Esophagus squamous epithelium (tissue), 5 donors: ENCODE results near the gene PKD1. TPM values are rescaled to one million over a fixed set of nuclear protein-coding genes. Genes with fewer than 3 reads are reported as not detected.

Source experiments
- DNase-seq: peaks from one replicate; lab custom pipeline; 2025; lab: John Stamatoyannopoulos, UW
- H3K27ac ChIP-seq, 4 donors: fragments of 200-600 bp; sonication (generic); one replicate each; pipeline ENCODE4 v1.5.1; 2016 to 2019; ENCODE audit warnings: mild to moderate bottlenecking in 1 of 4
- H3K27me3 ChIP-seq, 4 donors: fragments of 200-600 bp; sonication (generic); 1 replicate in 3 of 4; 2 replicates in 1 of 4; pipeline versions ENCODE4 v1.5.1 to v1.6.0; 2017 to 2021; ENCODE audit warnings: antibody characterized with exemption in 1 of 4
- H3K36me3 ChIP-seq, 3 donors: fragments of 200-600 bp; sonication (generic); one replicate each; pipeline ENCODE4 v1.5.1; 2016 to 2019
- H3K4me1 ChIP-seq, 3 donors: fragments of 200-600 bp; sonication (generic); one replicate each; pipeline ENCODE4 v1.5.1; 2017 to 2019
- H3K4me3 ChIP-seq, 4 donors: fragments of 200-600 bp; sonication (generic); 1 replicate in 3 of 4; 2 replicates in 1 of 4; pipeline ENCODE4 v1.5.1; 2016 to 2019; ENCODE audit warnings: mild to moderate bottlenecking in 2 of 4, moderate library complexity in 1 of 4
- H3K9me3 ChIP-seq, 3 donors: fragments of 200-600 bp; sonication (generic); one replicate each; pipeline ENCODE4 v1.5.1; 2016 to 2019
- CTCF ChIP-seq, 6 experiments: fragments of 450-650 bp in 4 of 6; fragments of 200-600 bp in 2 of 6; sonication (generic) in 2 of 6; IDR thresholded peaks; one replicate each; pipeline ENCODE4 v1.5.1; 2016 to 2019; ENCODE audit warnings: antibody characterized with exemption in 6 of 6, mild to moderate bottlenecking in 4 of 6, moderate library complexity in 4 of 6
- POLR2A ChIP-seq, 4 donors: fragments of 450-650 bp; IDR thresholded peaks; one replicate each; pipeline ENCODE4 v1.6.1; 2017; ENCODE audit warnings: antibody characterized with exemption in 4 of 4, mild to moderate bottlenecking in 4 of 4, moderate library complexity in 3 of 4
- WGBS, 2 donors: methylation state at CpG; one replicate each; pipeline ENCODE4 v1.1.5; 2018; 5-methylcytosine and 5-hydroxymethylcytosine counted together
- intact Hi-C: fragments of 100-400 bp; cut with DNase I; formaldehyde crosslinking; loops from one replicate; pipeline ENCODE4 v1.15.0; 2022
- total RNA-seq, 4 donors: library from RNA; depleted of rRNA; stranded (reverse); fragments of >200 nt; gene quantifications; one replicate each; pipeline ENCODE4 v1.1.0, GENCODE V29; 2016
- donor health status: DM: yes; HTN: yes; CAD: no.

Gene PKD1
- total RNA-seq, 4 donors from 2014 or later: 34.1 to 123 (median 64.1) TPM

- Histone ChIP-seq H3K27me3 (no peaks in the 10 kb centered on the region), H3K9me3 (no peaks in the 10 kb centered on the region), H3K36me3 (peaks cover 26 to 92% (median 30%) of the 10 kb centered on the region in 3 donors), H3K4me3 (no peak overlapping the region), H3K27ac (no peak overlapping the region), H3K4me1 (peaks cover 0 to under 1% (median 0%) of the 10 kb centered on the region in 3 donors)
- no peak for DNase-seq
- 87 to 90% methylated on average over 4 to 16 of the region's 29 CpGs for WGBS, 2 donors
- TF ChIP-seq CTCF (IDR thresholded peaks at IDR 0.05) (no peak), POLR2A (IDR thresholded peaks at IDR 0.05) (no peak)
- intact Hi-C loops: no loop called here
Measured at GRCh38 chr16:2054543-2055245, 81.0 kb downstream of the PKD1 start.

GRCh38 chr16:2053897-2054296 lies 81.8 kb downstream of the PKD1 start:
- Histone ChIP-seq H3K4me3 (no peak overlapping the region), H3K27me3 (no peaks in the 10 kb centered on the region), H3K4me1 (peaks cover 2 to 9% (median 3%) of the 10 kb centered on the region in 3 donors), H3K27ac (no peak overlapping the region), H3K36me3 (peaks cover 26 to 86% (median 30%) of the 10 kb centered on the region in 3 donors), H3K9me3 (no peaks in the 10 kb centered on the region)
- intact Hi-C loops: no loop called here
- 97 to 100% methylated on average over 1 to 5 of the region's 17 CpGs for WGBS, 2 donors
- no peak for TF ChIP-seq CTCF (IDR thresholded peaks at IDR 0.05)
- TF ChIP-seq POLR2A (IDR thresholded peaks at IDR 0.05): no peak
- no peak for DNase-seq

- no peak for DNase-seq
- H3K36me3 ChIP-seq: peaks cover 19 to 79% (median 26%) of the 10 kb centered on the region in 3 donors
- H3K27ac ChIP-seq: no peak overlapping the region
- no peaks in the 10 kb centered on the region for H3K9me3 ChIP-seq
- intact Hi-C loops: no loop called here
- no peak overlapping the region for H3K4me3 ChIP-seq
- peaks cover 8 to 16% (median 9%) of the 10 kb centered on the region in 3 donors for H3K4me1 ChIP-seq
- TF ChIP-seq CTCF (IDR thresholded peaks at IDR 0.05) (no peak), POLR2A (IDR thresholded peaks at IDR 0.05) (no peak)
- WGBS, 2 donors: 100% methylated on average over 2 to 6 of the region's 21 CpGs
- H3K27me3 ChIP-seq: no peaks in the 10 kb centered on the region
Measured at GRCh38 chr16:2053211-2053610, 82.5 kb downstream of the PKD1 start.

- H3K27me3 ChIP-seq: no peaks in the 10 kb centered on the region
- 0% methylated on average over 2 of the region's 30 CpGs for WGBS, 2 donors
- H3K9me3 ChIP-seq: no peaks in the 10 kb centered on the region
- H3K4me1 ChIP-seq: peaks cover 27 to 61% (median 38%) of the 10 kb centered on the region in 3 donors
- TF ChIP-seq CTCF (IDR thresholded peaks at IDR 0.05) (no peak), POLR2A (IDR thresholded peaks at IDR 0.05) (no peak)
- peaks cover 3 to 45% (median 4%) of the 10 kb centered on the region in 3 donors for H3K36me3 ChIP-seq
- intact Hi-C loops: no loop called here
- H3K4me3 ChIP-seq: peak overlapping the region; percentile 71 to 97 (median 84)
- no peak for DNase-seq
- H3K27ac ChIP-seq: peak overlapping the region; percentile 63 to 88 (median 82)
Measured at GRCh38 chr16:2048116-2048543, 87.6 kb downstream of the PKD1 start.

GRCh38 chr16:2047330-2048115 lies 88.2 kb downstream of the PKD1 start, which contains the start of the genes NTHL1 and TSC2:
Gene NTHL1, minus strand, starts transcription at chr16:2047834. Its CDS starts 11 bp downstream, at chr16:2047823.
Gene TSC2, plus strand, starts transcription at chr16:2047985. Its CDS starts 631 bp downstream, at chr16:2048616.
- 0% methylated on average over 4 to 6 of the region's 81 CpGs for WGBS, 2 donors
- intact Hi-C loops: no loop called here
- TF ChIP-seq POLR2A (IDR thresholded peaks at IDR 0.05) (peak in 2 of 4 donors; percentile 33 to 38), CTCF (IDR thresholded peaks at IDR 0.05) (peak; percentile 37 to 87 (median 62))
- peak within 1 kb of the TSS; percentile 71 to 97 (median 84) for H3K4me3 ChIP-seq
- H3K27ac ChIP-seq: peak within 1 kb of the TSS; percentile 73 to 88 (median 82)
- no peaks in the 10 kb centered on the region for H3K9me3 ChIP-seq
- peaks cover 28 to 67% (median 41%) of the 10 kb centered on the region in 3 donors for H3K4me1 ChIP-seq
- DNase-seq: peak; percentile 67
- H3K27me3 ChIP-seq: no peaks in the 10 kb centered on the region
- peaks cover 0 to 41% (median 0%) of the 10 kb centered on the region in 3 donors for H3K36me3 ChIP-seq
